ENCODE data around the gene ADARB1.

ADARB1 gene

GRCh38 chr21:45215213-45215612 lies 140.8 kb downstream of the ADARB1 start:
- no peak for DNase-seq

GRCh38 chr21:45217010-45217409 lies 142.6 kb downstream of the ADARB1 start:
- no peak for DNase-seq

DNA sequence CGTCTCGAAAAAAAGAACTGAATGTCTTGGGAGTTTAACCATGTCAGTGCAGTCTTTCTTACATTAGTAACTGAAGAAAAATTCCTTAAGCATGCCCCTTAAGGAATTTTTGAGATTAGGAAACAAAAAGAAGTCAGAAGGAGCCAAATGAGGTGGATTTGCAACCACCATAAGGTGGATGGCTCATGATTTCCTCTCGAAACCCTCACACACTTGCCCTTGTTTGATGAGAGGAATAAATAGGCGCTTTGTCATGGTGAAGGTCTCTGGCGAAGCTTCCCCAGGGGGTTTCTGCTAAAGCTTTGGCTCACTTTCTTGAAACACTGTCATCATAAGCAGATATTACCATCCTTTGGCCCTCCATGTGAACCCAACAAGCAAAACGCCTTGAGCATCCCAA lies 145.1 kb downstream of the ADARB1 start:
- DNase-seq: no peak

GRCh38 chr21:45220071-45220481 lies 145.7 kb downstream of the ADARB1 start:
- no peak for DNase-seq

GRCh38 chr21:45220714-45221490 lies 146.5 kb downstream of the ADARB1 start:
- no peak for DNase-seq

GRCh38 chr21:45222001-45222400 lies 147.6 kb downstream of the ADARB1 start:
- no peak for DNase-seq

- DNase-seq: no peak
Measured at GRCh38 chr21:45223236-45224185, 149.1 kb downstream of the ADARB1 start.

- no peak for DNase-seq
Measured at GRCh38 chr21:45224189-45224938, 150.0 kb downstream of the ADARB1 start.

DNA sequence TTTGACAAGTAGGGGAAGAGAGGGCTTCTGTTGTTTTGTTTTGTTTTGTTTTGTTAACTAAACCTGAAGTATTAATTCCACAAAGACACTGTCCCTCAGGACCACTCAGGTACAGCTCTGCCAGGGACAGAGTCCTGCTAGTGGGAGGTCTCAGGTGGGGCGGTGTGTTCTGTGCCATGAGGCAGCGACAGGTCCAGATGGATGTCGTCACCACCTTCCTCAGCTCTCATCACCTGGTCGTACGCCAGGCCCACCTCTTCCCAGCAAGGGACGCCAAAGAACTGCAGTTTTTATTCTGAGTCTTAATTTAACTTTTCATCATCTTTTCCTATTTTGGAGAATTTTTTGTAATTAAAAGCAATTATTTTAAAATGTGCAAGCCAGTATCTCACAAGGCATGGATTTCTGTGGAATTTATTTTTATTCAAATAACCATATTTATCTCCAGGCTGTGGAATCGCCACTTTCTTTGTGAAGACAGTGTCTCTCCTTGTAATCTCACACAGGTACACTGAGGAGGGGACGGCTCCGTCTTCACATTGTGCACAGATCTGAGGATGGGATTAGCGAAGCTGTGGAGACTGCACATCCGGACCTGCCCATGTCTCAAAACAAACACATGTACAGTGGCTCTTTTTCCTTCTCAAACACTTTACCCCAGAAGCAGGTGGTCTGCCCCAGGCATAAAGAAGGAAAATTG lies 150.8 kb downstream of the ADARB1 start:
- DNase-seq: no peak

DNA sequence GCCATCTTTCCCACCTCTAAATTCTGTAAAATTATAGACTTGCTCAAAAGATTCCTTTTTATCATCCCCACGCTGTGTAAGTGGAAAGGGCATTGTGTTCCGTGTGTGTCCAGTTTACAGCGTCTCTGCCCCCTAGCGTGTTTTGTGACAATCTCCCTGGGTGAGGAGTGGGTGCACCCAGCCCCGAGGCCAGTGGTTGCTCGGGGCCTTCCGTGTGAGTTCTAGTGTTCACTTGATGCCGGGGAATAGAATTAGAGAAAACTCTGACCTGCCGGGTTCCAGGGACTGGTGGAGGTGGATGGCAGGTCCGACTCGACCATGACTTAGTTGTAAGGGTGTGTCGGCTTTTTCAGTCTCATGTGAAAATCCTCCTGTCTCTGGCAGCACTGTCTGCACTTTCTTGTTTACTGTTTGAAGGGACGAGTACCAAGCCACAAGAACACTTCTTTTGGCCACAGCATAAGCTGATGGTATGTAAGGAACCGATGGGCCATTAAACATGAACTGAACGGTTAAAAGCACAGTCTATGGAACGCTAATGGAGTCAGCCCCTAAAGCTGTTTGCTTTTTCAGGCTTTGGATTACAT lies 151.5 kb downstream of the ADARB1 start:
- no peak for DNase-seq

GRCh38 chr21:45226540-45227326 lies 152.4 kb downstream of the ADARB1 start:
- no peak for DNase-seq

DNA sequence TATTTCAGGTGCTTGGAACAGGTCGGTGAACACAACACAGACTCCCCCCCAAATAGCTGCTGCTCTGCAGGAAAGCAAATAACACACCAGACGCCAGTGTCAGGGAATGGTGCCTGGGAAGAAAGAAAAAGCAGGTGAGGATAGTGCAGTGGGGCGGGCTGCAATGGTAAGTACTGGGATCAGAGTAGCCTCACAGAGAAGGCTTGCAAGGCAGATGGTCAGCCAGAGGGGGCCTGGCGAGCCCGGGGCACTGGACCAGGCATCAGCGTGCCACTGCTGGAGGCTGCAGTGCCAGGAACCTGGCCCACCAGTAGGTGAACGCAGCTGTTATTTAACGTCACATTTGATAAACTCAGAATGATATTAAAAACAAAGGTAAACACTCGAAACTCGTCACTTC lies 153.4 kb downstream of the ADARB1 start:
- DNase-seq: no peak

GRCh38 chr21:45228171-45228641 lies 153.8 kb downstream of the ADARB1 start:
- no peak for DNase-seq

DNA sequence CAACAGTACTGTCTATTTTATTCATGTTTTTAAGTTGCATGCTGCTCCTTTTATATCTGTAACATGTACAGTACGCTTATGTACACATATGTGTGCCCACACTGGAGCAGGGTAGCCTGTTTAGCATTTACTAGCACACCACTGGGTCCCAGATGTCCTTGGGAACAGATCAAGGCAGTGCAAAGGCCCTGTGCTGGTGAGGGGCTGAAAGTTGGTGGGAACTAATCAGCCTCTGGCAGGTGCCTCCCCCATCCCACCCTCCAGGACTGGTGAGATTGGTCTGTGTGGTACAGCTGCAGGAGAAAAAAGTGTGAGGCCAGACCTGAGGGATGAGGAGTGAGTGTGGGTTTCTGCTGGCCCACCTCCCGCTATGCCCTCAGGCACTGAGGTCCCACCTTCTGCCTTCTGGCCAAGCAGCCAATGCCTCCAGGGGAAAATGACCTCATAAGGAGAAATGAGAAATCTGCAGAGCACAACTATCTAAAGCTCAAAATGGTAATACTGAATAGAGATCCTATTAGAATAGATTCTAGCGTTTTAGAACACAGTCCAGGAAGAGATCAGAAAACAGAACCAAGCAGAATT lies 154.4 kb downstream of the ADARB1 start:
- DNase-seq: no peak

- no peak for DNase-seq
Measured at GRCh38 chr21:45231705-45232104, 157.3 kb downstream of the ADARB1 start.

DNA sequence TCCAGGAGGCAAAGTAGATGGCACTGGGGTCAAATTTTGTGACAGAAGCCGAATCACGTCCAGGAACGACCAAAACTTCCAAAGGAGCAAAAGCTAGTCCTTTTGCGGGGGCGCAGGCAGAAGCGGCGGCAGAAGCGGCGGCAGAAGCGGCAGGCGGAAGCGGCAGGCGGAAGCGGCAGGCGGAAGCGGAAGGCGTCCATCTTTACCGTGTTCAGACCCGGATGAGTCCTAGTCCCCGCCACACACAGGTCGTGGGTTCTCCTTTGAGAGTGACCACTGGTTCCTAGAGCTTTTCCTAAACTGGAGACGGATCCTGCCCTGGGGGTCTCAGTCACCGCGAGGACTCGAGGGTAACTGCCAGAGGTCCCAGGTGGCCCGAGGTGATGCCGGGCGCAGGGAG lies 159.7 kb downstream of the ADARB1 start:
- DNase-seq: no peak

- DNase-seq: no peak
Measured at GRCh38 chr21:45234965-45235364, 160.6 kb downstream of the ADARB1 start.

DNA sequence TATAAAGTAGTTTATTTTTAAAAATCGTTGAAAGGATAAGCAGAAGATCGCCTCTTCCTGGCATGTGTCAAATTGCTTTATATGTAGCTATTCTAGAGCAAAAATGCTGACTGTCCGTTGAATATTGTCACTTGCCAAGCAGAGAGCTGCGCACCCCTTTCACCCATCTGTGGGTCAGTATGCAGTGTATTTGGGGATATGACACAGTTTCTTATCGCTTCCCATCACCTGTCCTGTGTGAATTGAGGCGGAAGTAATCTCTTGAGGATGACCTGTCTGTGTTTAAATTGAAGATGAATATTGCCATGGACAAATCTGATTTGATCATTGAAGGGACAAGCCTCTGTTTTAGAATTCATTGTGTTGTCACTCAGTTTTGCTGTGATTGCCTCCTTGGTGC lies 161.1 kb downstream of the ADARB1 start:
- DNase-seq: no peak

DNA sequence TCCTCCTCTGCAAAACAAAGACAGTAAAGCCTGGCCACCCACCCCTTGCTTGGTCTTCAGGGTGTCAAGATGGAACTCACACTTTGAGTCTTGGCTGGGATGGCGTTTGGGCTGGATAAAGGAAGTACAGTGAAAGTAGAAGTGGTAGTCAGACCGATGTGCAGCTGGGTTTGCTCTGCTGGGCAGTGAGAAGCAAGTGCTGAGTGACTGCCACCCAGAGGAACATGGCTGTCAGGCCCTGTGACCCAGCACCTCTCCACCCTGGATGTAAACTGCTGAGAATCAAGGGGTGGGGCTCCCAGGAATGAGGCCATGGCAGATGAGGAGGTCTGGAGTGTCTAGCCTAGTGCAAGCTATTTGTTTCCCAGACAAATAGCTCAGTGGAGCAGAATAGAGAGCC lies 162.1 kb downstream of the ADARB1 start:
- DNase-seq: peak; percentile 45

DNA sequence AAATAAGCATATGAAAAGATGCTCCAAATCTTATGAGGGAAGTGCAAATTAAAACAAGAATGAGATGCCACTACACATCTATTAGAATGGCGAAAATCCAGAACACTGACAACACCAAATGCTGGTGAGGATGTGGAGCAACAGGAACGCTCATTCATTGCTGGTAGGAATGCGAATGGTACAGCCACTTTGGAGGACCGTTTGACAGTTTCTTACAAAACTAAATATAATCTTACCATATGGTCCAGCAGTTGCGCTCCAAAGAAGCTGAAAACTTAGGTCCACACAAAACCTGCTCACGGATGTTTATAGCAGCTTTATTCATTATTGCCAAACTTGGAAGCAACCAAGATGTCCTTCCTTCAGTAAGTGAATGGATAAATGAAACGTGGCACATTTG lies 163.0 kb downstream of the ADARB1 start:
- no peak for DNase-seq

DNA sequence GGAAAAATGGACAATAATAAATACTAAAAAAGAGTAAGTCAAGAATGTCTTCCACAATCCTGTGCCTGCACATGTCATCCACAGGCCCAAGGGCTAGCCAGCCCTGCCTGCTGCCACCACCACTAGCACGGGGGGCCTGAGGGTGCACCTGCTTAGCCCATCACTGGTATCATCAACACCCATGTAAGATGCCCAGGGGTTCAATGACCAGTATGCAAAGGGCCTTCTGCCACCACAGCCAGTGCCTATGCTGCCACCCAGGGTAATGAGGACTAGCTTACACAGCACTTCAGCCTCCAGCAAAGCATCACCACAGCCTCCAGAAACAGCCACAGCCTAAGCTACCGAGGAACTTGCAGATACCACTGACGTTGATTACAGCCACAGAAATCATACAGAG lies 167.0 kb downstream of the ADARB1 start:
- no peak for DNase-seq

Data from inflammatory macrophage treated with lipopolysaccharide for 4 hours (primary cell).